Suprapubic skin (tissue), 4 donors: ENCODE results near the gene TASOR2.

ENCODE experiments used
- EP300 ChIP-seq: sonication (generic); formaldehyde crosslinking; IDR thresholded peaks from one replicate; pipeline ENCODE4 v1.6.1; 2017; ENCODE audit warnings: antibody characterized with exemption
- POLR2A ChIP-seq, 2 donors: fragments of 450-650 bp; IDR thresholded peaks; one replicate each; pipeline ENCODE4 v1.6.1; 2017; ENCODE audit warnings: antibody characterized with exemption in 2 of 2, mild to moderate bottlenecking in 2 of 2, moderate library complexity in 2 of 2
- POLR2AphosphoS5 ChIP-seq, 3 donors: sonication (generic); formaldehyde crosslinking; IDR thresholded peaks; one replicate each; pipeline ENCODE4 v1.6.1; 2017; ENCODE audit warnings: antibody characterized with exemption in 3 of 3
- TF ChIP-seq, protein P1 (sequence below), 2 donors: fragments of 200-600 bp in 1 of 2; fragments of 450-650 bp in 1 of 2; sonication (generic) in 1 of 2; IDR thresholded peaks; one replicate each; pipeline ENCODE4 v1.5.1; 2016 to 2019; ENCODE audit warnings: antibody characterized with exemption in 2 of 2, mild to moderate bottlenecking in 1 of 2, moderate library complexity in 1 of 2

GRCh38 chr10:5730766-5731165, 46.1 kb downstream of the TASOR2 start:
- no peak for TF ChIP-seq POLR2A (IDR thresholded peaks at IDR 0.05)
- TF ChIP-seq, protein P1, sequence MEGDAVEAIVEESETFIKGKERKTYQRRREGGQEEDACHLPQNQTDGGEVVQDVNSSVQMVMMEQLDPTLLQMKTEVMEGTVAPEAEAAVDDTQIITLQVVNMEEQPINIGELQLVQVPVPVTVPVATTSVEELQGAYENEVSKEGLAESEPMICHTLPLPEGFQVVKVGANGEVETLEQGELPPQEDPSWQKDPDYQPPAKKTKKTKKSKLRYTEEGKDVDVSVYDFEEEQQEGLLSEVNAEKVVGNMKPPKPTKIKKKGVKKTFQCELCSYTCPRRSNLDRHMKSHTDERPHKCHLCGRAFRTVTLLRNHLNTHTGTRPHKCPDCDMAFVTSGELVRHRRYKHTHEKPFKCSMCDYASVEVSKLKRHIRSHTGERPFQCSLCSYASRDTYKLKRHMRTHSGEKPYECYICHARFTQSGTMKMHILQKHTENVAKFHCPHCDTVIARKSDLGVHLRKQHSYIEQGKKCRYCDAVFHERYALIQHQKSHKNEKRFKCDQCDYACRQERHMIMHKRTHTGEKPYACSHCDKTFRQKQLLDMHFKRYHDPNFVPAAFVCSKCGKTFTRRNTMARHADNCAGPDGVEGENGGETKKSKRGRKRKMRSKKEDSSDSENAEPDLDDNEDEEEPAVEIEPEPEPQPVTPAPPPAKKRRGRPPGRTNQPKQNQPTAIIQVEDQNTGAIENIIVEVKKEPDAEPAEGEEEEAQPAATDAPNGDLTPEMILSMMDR (IDR thresholded peaks at IDR 0.05): no peak
- TF ChIP-seq EP300: no peak
- no peak for TF ChIP-seq POLR2AphosphoS5 (IDR thresholded peaks at IDR 0.05)
